ENCODE measurements around the gene COPZ2. TPM values are rescaled to one million over a fixed set of nuclear protein-coding genes. Genes with fewer than 3 reads are reported as not detected.
A peak's percentile ranks its signal among the peaks of the same experiment; 100 is the strongest.
"Not testable (repeated sequence)": the region's sequence is repeated elsewhere in the genome, so short reads cannot be mapped to it uniquely, and the experiment has no call there.

COPZ2 gene
- polyA plus RNA-seq, 2 donors, result 8.4 to 12.9 TPM

- Histone ChIP-seq H3K4me1 (ENCODE audit: control insufficient read depth in 2 of 2, insufficient read depth in 2 of 2, low read length in 1 of 2) (no peaks in the 10 kb centered on the region), H3K4me3 (ENCODE audit: low read depth in 1 of 2, low read length in 2 of 2) (no peak overlapping the region), H3K27me3 (ENCODE audit: control insufficient read depth in 1 of 2, insufficient read depth in 2 of 2, low read length in 2 of 2) (no peaks in the 10 kb centered on the region), H3K27ac (ENCODE audit: low read depth in 2 of 2, low read length in 1 of 2) (no peak overlapping the region), H3K9me3 (ENCODE audit: control insufficient read depth in 2 of 2, insufficient read depth in 1 of 2, low read depth in 1 of 2, low read length in 1 of 2) (no peaks in the 10 kb centered on the region), H3K36me3 (ENCODE audit: control insufficient read depth in 2 of 2, insufficient read depth in 2 of 2, low read length in 1 of 2) (peaks cover 0 to 2% of the 10 kb centered on the region in 2 donors)
- 69 to 82% methylated on average over 3 of the region's 3 CpGs for WGBS, 2 donors
Observed at GRCh38 chr17:48068491-48068961, 30.9 kb upstream of the COPZ2 start.

GRCh38 chr17:48067808-48068207, 30.2 kb upstream of the COPZ2 start:
- not testable (repeated sequence) for H3K27ac ChIP-seq (ENCODE audit: low read depth in 2 of 2, low read length in 1 of 2); H3K27me3 ChIP-seq (ENCODE audit: control insufficient read depth in 1 of 2, insufficient read depth in 2 of 2, low read length in 2 of 2); H3K4me3 ChIP-seq (ENCODE audit: low read depth in 1 of 2, low read length in 2 of 2); H3K9me3 ChIP-seq (ENCODE audit: control insufficient read depth in 2 of 2, insufficient read depth in 1 of 2, low read depth in 1 of 2, low read length in 1 of 2); H3K4me1 ChIP-seq (ENCODE audit: control insufficient read depth in 2 of 2, insufficient read depth in 2 of 2, low read length in 1 of 2); H3K36me3 ChIP-seq (ENCODE audit: control insufficient read depth in 2 of 2, insufficient read depth in 2 of 2, low read length in 1 of 2)
- 60 to 62% methylated on average over 2 of the region's 2 CpGs for WGBS, 2 donors

GRCh38 chr17:48067245-48067644, 29.6 kb upstream of the COPZ2 start:
- Histone ChIP-seq H3K9me3 (ENCODE audit: control insufficient read depth in 2 of 2, insufficient read depth in 1 of 2, low read depth in 1 of 2, low read length in 1 of 2) (no peaks in the 10 kb centered on the region), H3K27ac (ENCODE audit: low read depth in 2 of 2, low read length in 1 of 2) (no peak overlapping the region), H3K27me3 (ENCODE audit: control insufficient read depth in 1 of 2, insufficient read depth in 2 of 2, low read length in 2 of 2) (no peaks in the 10 kb centered on the region), H3K4me3 (ENCODE audit: low read depth in 1 of 2, low read length in 2 of 2) (no peak overlapping the region), H3K36me3 (ENCODE audit: control insufficient read depth in 2 of 2, insufficient read depth in 2 of 2, low read length in 1 of 2) (peaks cover 0 to 2% of the 10 kb centered on the region in 2 donors), H3K4me1 (ENCODE audit: control insufficient read depth in 2 of 2, insufficient read depth in 2 of 2, low read length in 1 of 2) (no peaks in the 10 kb centered on the region)
- 90 to 92% methylated on average over 3 of the region's 3 CpGs for WGBS, 2 donors

- H3K27me3 ChIP-seq (ENCODE audit: control insufficient read depth in 1 of 2, insufficient read depth in 2 of 2, low read length in 2 of 2), result no peaks in the 10 kb centered on the region
- no peaks in the 10 kb centered on the region for H3K9me3 ChIP-seq (ENCODE audit: control insufficient read depth in 2 of 2, insufficient read depth in 1 of 2, low read depth in 1 of 2, low read length in 1 of 2)
- no peak overlapping the region for H3K27ac ChIP-seq (ENCODE audit: low read depth in 2 of 2, low read length in 1 of 2)
- 73 to 80% methylated on average over 1 of the region's 1 CpG for WGBS, 2 donors
- peaks cover 0 to 5% of the 10 kb centered on the region in 2 donors for H3K36me3 ChIP-seq (ENCODE audit: control insufficient read depth in 2 of 2, insufficient read depth in 2 of 2, low read length in 1 of 2)
- H3K4me1 ChIP-seq (ENCODE audit: control insufficient read depth in 2 of 2, insufficient read depth in 2 of 2, low read length in 1 of 2), result no peaks in the 10 kb centered on the region
- H3K4me3 ChIP-seq (ENCODE audit: low read depth in 1 of 2, low read length in 2 of 2), result no peak overlapping the region
Observed at GRCh38 chr17:48066656-48067055, 29.1 kb upstream of the COPZ2 start.

- H3K36me3 ChIP-seq (ENCODE audit: control insufficient read depth in 2 of 2, insufficient read depth in 2 of 2, low read length in 1 of 2), result peaks cover 0 to 5% of the 10 kb centered on the region in 2 donors
- whole genome bisulfite sequencing, 2 donors, result 60 to 67% methylated on average over 1 of the region's 1 CpG
- no peak overlapping the region for H3K27ac ChIP-seq (ENCODE audit: low read depth in 2 of 2, low read length in 1 of 2)
Observed at GRCh38 chr17:48066192-48066591, 28.6 kb upstream of the COPZ2 start.

GRCh38 chr17:48064638-48065037, 27.0 kb upstream of the COPZ2 start:
- peak overlapping the region; percentile 47 to 59 for H3K27ac ChIP-seq (ENCODE audit: low read depth in 2 of 2, low read length in 1 of 2)
- H3K9me3 ChIP-seq (ENCODE audit: control insufficient read depth in 2 of 2, insufficient read depth in 1 of 2, low read depth in 1 of 2, low read length in 1 of 2), result no peaks in the 10 kb centered on the region
- peaks cover 0 to 11% of the 10 kb centered on the region in 2 donors for H3K36me3 ChIP-seq (ENCODE audit: control insufficient read depth in 2 of 2, insufficient read depth in 2 of 2, low read length in 1 of 2)
- no peaks in the 10 kb centered on the region for H3K27me3 ChIP-seq (ENCODE audit: control insufficient read depth in 1 of 2, insufficient read depth in 2 of 2, low read length in 2 of 2)
- H3K4me3 ChIP-seq (ENCODE audit: low read depth in 1 of 2, low read length in 2 of 2), result no peak overlapping the region
- WGBS, 2 donors, result 85 to 87% methylated on average over 3 of the region's 3 CpGs
- H3K4me1 ChIP-seq (ENCODE audit: control insufficient read depth in 2 of 2, insufficient read depth in 2 of 2, low read length in 1 of 2), result peaks cover 0 to 4% of the 10 kb centered on the region in 2 donors

More at GRCh38 chr17:48066192-48066591, 28.6 kb upstream of the COPZ2 start:
- H3K4me3 ChIP-seq (ENCODE audit: low read depth in 1 of 2, low read length in 2 of 2), result no peak overlapping the region
- no peaks in the 10 kb centered on the region for H3K27me3 ChIP-seq (ENCODE audit: control insufficient read depth in 1 of 2, insufficient read depth in 2 of 2, low read length in 2 of 2)
- no peaks in the 10 kb centered on the region for H3K4me1 ChIP-seq (ENCODE audit: control insufficient read depth in 2 of 2, insufficient read depth in 2 of 2, low read length in 1 of 2)
- H3K9me3 ChIP-seq (ENCODE audit: control insufficient read depth in 2 of 2, insufficient read depth in 1 of 2, low read depth in 1 of 2, low read length in 1 of 2), result no peaks in the 10 kb centered on the region

- H3K27ac ChIP-seq (ENCODE audit: low read depth in 2 of 2, low read length in 1 of 2), result no peak overlapping the region
- 93 to 94% methylated on average over 7 of the region's 7 CpGs for WGBS, 2 donors
- H3K4me1 ChIP-seq (ENCODE audit: control insufficient read depth in 2 of 2, insufficient read depth in 2 of 2, low read length in 1 of 2), result peaks cover 0 to 6% of the 10 kb centered on the region in 2 donors
- H3K27me3 ChIP-seq (ENCODE audit: control insufficient read depth in 1 of 2, insufficient read depth in 2 of 2, low read length in 2 of 2), result no peaks in the 10 kb centered on the region
- H3K36me3 ChIP-seq (ENCODE audit: control insufficient read depth in 2 of 2, insufficient read depth in 2 of 2, low read length in 1 of 2), result peaks cover 19 to 34% of the 10 kb centered on the region in 2 donors
- no peak overlapping the region for H3K4me3 ChIP-seq (ENCODE audit: low read depth in 1 of 2, low read length in 2 of 2)
- H3K9me3 ChIP-seq (ENCODE audit: control insufficient read depth in 2 of 2, insufficient read depth in 1 of 2, low read depth in 1 of 2, low read length in 1 of 2), result no peaks in the 10 kb centered on the region
Observed at GRCh38 chr17:48062273-48062672, 24.7 kb upstream of the COPZ2 start.

GRCh38 chr17:48060249-48060648, 22.7 kb upstream of the COPZ2 start:
- H3K27ac ChIP-seq (ENCODE audit: low read depth in 2 of 2, low read length in 1 of 2), result peak overlapping the region in 1 of 2 donors; percentile 6
- H3K9me3 ChIP-seq (ENCODE audit: control insufficient read depth in 2 of 2, insufficient read depth in 1 of 2, low read depth in 1 of 2, low read length in 1 of 2), result no peaks in the 10 kb centered on the region
- 67 to 75% methylated on average over 7 of the region's 7 CpGs for WGBS, 2 donors
- no peaks in the 10 kb centered on the region for H3K27me3 ChIP-seq (ENCODE audit: control insufficient read depth in 1 of 2, insufficient read depth in 2 of 2, low read length in 2 of 2)
- H3K36me3 ChIP-seq (ENCODE audit: control insufficient read depth in 2 of 2, insufficient read depth in 2 of 2, low read length in 1 of 2), result peaks cover 26 to 45% of the 10 kb centered on the region in 2 donors
- H3K4me1 ChIP-seq (ENCODE audit: control insufficient read depth in 2 of 2, insufficient read depth in 2 of 2, low read length in 1 of 2), result peaks cover 0 to 12% of the 10 kb centered on the region in 2 donors
- no peak overlapping the region for H3K4me3 ChIP-seq (ENCODE audit: low read depth in 1 of 2, low read length in 2 of 2)

- no peak overlapping the region for H3K27ac ChIP-seq (ENCODE audit: low read depth in 2 of 2, low read length in 1 of 2)
- WGBS, 2 donors, result 88 to 93% methylated on average over 32 of the region's 32 CpGs
- peaks cover 26 to 45% of the 10 kb centered on the region in 2 donors for H3K36me3 ChIP-seq (ENCODE audit: control insufficient read depth in 2 of 2, insufficient read depth in 2 of 2, low read length in 1 of 2)
- H3K27me3 ChIP-seq (ENCODE audit: control insufficient read depth in 1 of 2, insufficient read depth in 2 of 2, low read length in 2 of 2), result no peaks in the 10 kb centered on the region
- no peak overlapping the region for H3K4me3 ChIP-seq (ENCODE audit: low read depth in 1 of 2, low read length in 2 of 2)
- H3K9me3 ChIP-seq (ENCODE audit: control insufficient read depth in 2 of 2, insufficient read depth in 1 of 2, low read depth in 1 of 2, low read length in 1 of 2), result no peaks in the 10 kb centered on the region
- H3K4me1 ChIP-seq (ENCODE audit: control insufficient read depth in 2 of 2, insufficient read depth in 2 of 2, low read length in 1 of 2), result peaks cover 0 to 21% of the 10 kb centered on the region in 2 donors
Observed at GRCh38 chr17:48059125-48059668, 21.6 kb upstream of the COPZ2 start.
